H1 (cell line): ENCODE results near the gene MUC22.
A peak's percentile ranks its signal among the peaks of the same experiment; 100 is the strongest.

Source experiments
- CEBPB ChIP-seq: IDR thresholded peaks from 2 replicates; pipeline ENCODE4 v1.6.1; 2012; ENCODE audit warnings: low read depth, low read length
- TF ChIP-seq, protein P1 (sequence below), 3 experiments: IDR thresholded peaks; 1 replicate in 2 of 3; 2 replicates in 1 of 3; pipeline versions ENCODE4 v1.5.1 to v1.6.1; 2011; ENCODE audit warnings: low read length in 3 of 3, mild to moderate bottlenecking in 3 of 3, inconsistent platforms in 2 of 3, low read depth in 1 of 3, moderate library complexity in 1 of 3; ENCODE audit not compliant: insufficient read depth in 1 of 3; ENCODE audit errors: control extremely low read depth in 1 of 3

DNA sequence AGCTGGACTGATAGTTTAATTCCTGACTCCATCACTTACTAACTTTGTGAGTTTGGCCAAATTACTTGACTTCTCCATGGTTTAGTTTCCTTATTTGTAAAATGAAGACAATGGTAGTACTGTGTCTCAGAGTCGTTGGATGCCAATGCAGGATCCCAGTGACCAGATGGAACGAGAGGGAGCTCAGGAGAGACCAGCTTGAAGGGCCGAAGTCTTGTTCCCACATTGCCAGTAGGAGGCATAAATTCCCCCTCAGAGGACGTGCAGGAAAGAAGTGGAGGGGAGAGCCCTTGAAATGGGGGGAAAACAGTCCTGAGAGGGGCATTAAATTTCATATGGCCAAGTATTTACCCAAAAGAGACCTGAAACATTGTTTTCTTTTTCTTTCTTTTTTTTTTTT, 2.1 kb upstream of the MUC22 start:
- no peak for TF ChIP-seq CEBPB
- TF ChIP-seq, protein P1, sequence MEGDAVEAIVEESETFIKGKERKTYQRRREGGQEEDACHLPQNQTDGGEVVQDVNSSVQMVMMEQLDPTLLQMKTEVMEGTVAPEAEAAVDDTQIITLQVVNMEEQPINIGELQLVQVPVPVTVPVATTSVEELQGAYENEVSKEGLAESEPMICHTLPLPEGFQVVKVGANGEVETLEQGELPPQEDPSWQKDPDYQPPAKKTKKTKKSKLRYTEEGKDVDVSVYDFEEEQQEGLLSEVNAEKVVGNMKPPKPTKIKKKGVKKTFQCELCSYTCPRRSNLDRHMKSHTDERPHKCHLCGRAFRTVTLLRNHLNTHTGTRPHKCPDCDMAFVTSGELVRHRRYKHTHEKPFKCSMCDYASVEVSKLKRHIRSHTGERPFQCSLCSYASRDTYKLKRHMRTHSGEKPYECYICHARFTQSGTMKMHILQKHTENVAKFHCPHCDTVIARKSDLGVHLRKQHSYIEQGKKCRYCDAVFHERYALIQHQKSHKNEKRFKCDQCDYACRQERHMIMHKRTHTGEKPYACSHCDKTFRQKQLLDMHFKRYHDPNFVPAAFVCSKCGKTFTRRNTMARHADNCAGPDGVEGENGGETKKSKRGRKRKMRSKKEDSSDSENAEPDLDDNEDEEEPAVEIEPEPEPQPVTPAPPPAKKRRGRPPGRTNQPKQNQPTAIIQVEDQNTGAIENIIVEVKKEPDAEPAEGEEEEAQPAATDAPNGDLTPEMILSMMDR (IDR thresholded peaks at IDR 0.05; ENCODE audit: control extremely low read depth in 1 of 3, insufficient read depth in 1 of 3, low read depth in 1 of 3, low read length in 3 of 3): peak; percentile 26 to 36 (median 29); a peak in 3 of 4 replicates
